CD4-positive, alpha-beta T cell treated with Interleukin-1 beta for 1 hour (primary cell): ENCODE results near the gene MINPP1.
"Not testable (repeated sequence)": the region's sequence is repeated elsewhere in the genome, so short reads cannot be mapped to it uniquely, and the experiment has no call there.

Source experiments
- DNase-seq, 2 donors: peaks; one replicate each; pipeline ENCODE4 v3.0.0-alpha.2; 2020 to 2022

The MINPP1 gene

GRCh38 chr10:87504640-87505365, at the start of gene MINPP1:
Gene MINPP1, plus strand, starts transcription at chr10:87504893. Its CDS starts 23 bp downstream, at chr10:87504916.
- DNase-seq, result peak; percentile 57 to 60

- not testable (repeated sequence) for DNase-seq
These were observed 48.0 kb upstream of the MINPP1 start for GRCh38 chr10:87456586-87457220.

- not testable (repeated sequence) for DNase-seq
These were observed 42.9 kb upstream of the MINPP1 start for GRCh38 chr10:87461751-87462150.

GRCh38 chr10:87466849-87467248, 37.8 kb upstream of the MINPP1 start:
- DNase-seq, result not testable (repeated sequence)

- DNase-seq, result not testable (repeated sequence)
These were observed 16.0 kb upstream of the MINPP1 start for GRCh38 chr10:87488733-87489132.

GRCh38 chr10:87490285-87490684, 14.4 kb upstream of the MINPP1 start:
- DNase-seq, result not testable (repeated sequence)

- not testable (repeated sequence) for DNase-seq
These were observed 12.2 kb upstream of the MINPP1 start for GRCh38 chr10:87492450-87492849.

GRCh38 chr10:87495446-87495845, 9.2 kb upstream of the MINPP1 start:
- not testable (repeated sequence) for DNase-seq

GRCh38 chr10:87497386-87497785, 7.3 kb upstream of the MINPP1 start:
- DNase-seq, result not testable (repeated sequence)

- DNase-seq, result not testable (repeated sequence)
These were observed 6.4 kb upstream of the MINPP1 start for GRCh38 chr10:87498106-87498789.

- DNase-seq, result no peak
These were observed 4.0 kb upstream of the MINPP1 start for GRCh38 chr10:87500646-87501048.

GRCh38 chr10:87503401-87503800, 1.3 kb upstream of the MINPP1 start:
- DNase-seq, result no peak

- DNase-seq, result no peak
These were observed 807 bp upstream of the MINPP1 start for GRCh38 chr10:87503886-87504285.

GRCh38 chr10:87504307-87504639, 420 bp upstream of the MINPP1 start:
- no peak for DNase-seq

- peak; percentile 20 to 27 for DNase-seq
These were observed 846 bp downstream of the MINPP1 start for GRCh38 chr10:87505366-87506111.

- no peak for DNase-seq
These were observed 2.3 kb downstream of the MINPP1 start for GRCh38 chr10:87506956-87507355.

GRCh38 chr10:87507879-87508483, 3.3 kb downstream of the MINPP1 start:
- DNase-seq, result no peak

- DNase-seq, result no peak
These were observed 4.1 kb downstream of the MINPP1 start for GRCh38 chr10:87508837-87509236.

- DNase-seq, result no peak
These were observed 5.3 kb downstream of the MINPP1 start for GRCh38 chr10:87510025-87510424.

GRCh38 chr10:87511526-87511925, 6.8 kb downstream of the MINPP1 start:
- DNase-seq, result no peak

- no peak for DNase-seq
These were observed 14.2 kb downstream of the MINPP1 start for GRCh38 chr10:87518937-87519336.

- DNase-seq, result no peak
These were observed 14.9 kb downstream of the MINPP1 start for GRCh38 chr10:87519582-87519981.

- no peak for DNase-seq
These were observed 19.0 kb downstream of the MINPP1 start for GRCh38 chr10:87523731-87524130.
